Posterior vena cava (tissue), 2 donors: ENCODE results near the gene AUNIP. TPM values are rescaled to one million over a fixed set of nuclear protein-coding genes. Genes with fewer than 3 reads are reported as not detected.
"Not testable (repeated sequence)": the region's sequence is repeated elsewhere in the genome, so short reads cannot be mapped to it uniquely, and the experiment has no call there.

ENCODE experiments used
- DNase-seq: peaks from one replicate; pipeline ENCODE4 v3.0.0-alpha.2; 2020; ENCODE audit warnings: low spot score
- intact Hi-C, 2 donors: fragments of 100-400 bp; cut with DNase I; formaldehyde crosslinking; loops; one replicate each; pipeline versions ENCODE4 v1.14.1 to v1.14.2; 2022 to 2023
- total RNA-seq, 2 donors: library from RNA; stranded (reverse); fragmentation: NEBNext Ultra II Directional; extraction: Animal tissue kit (Norgen Biotek cat#: 25700); gene quantifications; one replicate each; pipeline ENCODE4 v1.2.1, GENCODE V29; 2021
- donor health status: DM: yes; HTN: yes; CAD: no.
- donor health status: DM: yes; HTN: yes; CAD: no.

Gene AUNIP
- total RNA-seq, 2 donors from 2014 or later = not detected

GRCh38 chr1:25870614-25871013 lies 11.4 kb upstream of the AUNIP start:
- no peak for DNase-seq
- intact Hi-C loops = no loop called here

GRCh38 chr1:25869909-25870606 lies 10.8 kb upstream of the AUNIP start:
- no peak for DNase-seq
- intact Hi-C loops = no loop called here

GRCh38 chr1:25867210-25867991 lies 8.1 kb upstream of the AUNIP start:
- no peak for DNase-seq
- intact Hi-C loops = no loop called here

- no peak for DNase-seq
- intact Hi-C loops = no loop called here
These were observed 7.0 kb upstream of the AUNIP start for GRCh38 chr1:25866288-25866687.

GRCh38 chr1:25864434-25864833 lies 5.2 kb upstream of the AUNIP start:
- intact Hi-C loops = no loop called here
- DNase-seq = no peak

- no peak for DNase-seq
- intact Hi-C loops = no loop called here
These were observed 4.4 kb upstream of the AUNIP start for GRCh38 chr1:25863486-25864262.

- no peak for DNase-seq
- intact Hi-C loops = no loop called here
These were observed 3.7 kb upstream of the AUNIP start for GRCh38 chr1:25862785-25863485.

GRCh38 chr1:25861316-25862286 lies 2.3 kb upstream of the AUNIP start:
- intact Hi-C loops = no loop called here
- DNase-seq = no peak

GRCh38 chr1:25858494-25858893 lies 763 bp downstream of the AUNIP start:
- no peak for DNase-seq
- intact Hi-C loops = no loop called here

GRCh38 chr1:25856856-25857255 lies 2.4 kb downstream of the AUNIP start:
- intact Hi-C loops = no loop called here
- DNase-seq = no peak

GRCh38 chr1:25854554-25854953 lies 4.7 kb downstream of the AUNIP start:
- intact Hi-C loops = no loop called here
- DNase-seq = no peak

GRCh38 chr1:25848531-25848930 lies 10.7 kb downstream of the AUNIP start:
- no peak for DNase-seq
- intact Hi-C loops = no loop called here

GRCh38 chr1:25847929-25848328 lies 11.3 kb downstream of the AUNIP start:
- DNase-seq = no peak
- intact Hi-C loops = no loop called here

- intact Hi-C loops = no loop called here
- DNase-seq = no peak
These were observed 13.6 kb downstream of the AUNIP start for GRCh38 chr1:25845664-25846063.

- DNase-seq = no peak
- intact Hi-C loops = no loop called here
These were observed 14.5 kb downstream of the AUNIP start for GRCh38 chr1:25844536-25845337.

GRCh38 chr1:25843483-25843882 lies 15.8 kb downstream of the AUNIP start:
- intact Hi-C loops = no loop called here

GRCh38 chr1:25839808-25840207 lies 19.4 kb downstream of the AUNIP start:
- intact Hi-C loops, DNase-seq: not testable (repeated sequence)

More at GRCh38 chr1:25843483-25843882, 15.8 kb downstream of the AUNIP start:
- DNase-seq = no peak
